ENCODE measurements around the gene CNPY1.

Gene CNPY1

DNA sequence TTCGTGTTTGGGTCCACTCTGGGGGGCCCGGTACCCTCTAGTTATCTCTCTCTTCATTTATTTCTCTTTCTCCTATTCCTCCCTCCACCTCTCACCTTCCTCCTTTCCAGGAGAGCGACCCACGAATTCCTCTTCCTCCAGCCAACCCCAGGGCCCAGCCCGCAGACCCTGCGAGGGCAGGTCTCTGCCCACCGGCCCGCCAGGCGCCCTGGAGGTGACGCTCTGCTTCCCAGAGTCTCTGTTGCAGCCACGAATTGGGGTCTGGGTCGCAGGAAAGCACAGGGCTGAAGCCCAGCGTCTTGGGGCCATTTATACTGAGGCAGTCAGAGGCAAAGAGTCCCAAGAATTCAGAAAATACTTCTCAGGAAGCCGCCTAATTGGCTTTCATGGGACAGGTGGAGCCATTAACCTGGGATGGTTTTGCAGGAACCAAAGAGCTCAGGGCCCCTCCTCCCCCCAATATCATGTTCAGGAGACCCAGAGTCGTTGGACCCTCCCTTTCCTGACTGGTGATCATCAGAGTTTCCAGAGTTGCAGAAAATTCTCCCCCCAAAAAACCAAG is 91.1 kb downstream of the CNPY1 start:
- H3K4me3 ChIP-seq (ENCODE audit: low read length in 2 of 2), result no peak overlapping the region
- no peak overlapping the region for H3K9ac ChIP-seq (ENCODE audit: low read depth in 1 of 2, low read length in 2 of 2)
- peaks cover 10% of the 10 kb centered on the region in 2 donors for H3K4me1 ChIP-seq (ENCODE audit: control insufficient read depth in 2 of 2, insufficient read depth in 2 of 2, low read length in 2 of 2)
- no peaks in the 10 kb centered on the region for H3K9me3 ChIP-seq (ENCODE audit: control insufficient read depth in 2 of 2, low read length in 2 of 2)
- H3K27ac ChIP-seq (ENCODE audit: low read depth in 2 of 2, low read length in 2 of 2), result no peak overlapping the region
- peaks cover 67 to 82% of the 10 kb centered on the region in 2 donors for H3K27me3 ChIP-seq (ENCODE audit: control insufficient read depth in 2 of 2, insufficient read depth in 2 of 2, low read length in 2 of 2)
- no peaks in the 10 kb centered on the region for H3K36me3 ChIP-seq (ENCODE audit: control insufficient read depth in 2 of 2, insufficient read depth in 2 of 2, low read length in 2 of 2)

- Histone ChIP-seq H3K4me3 (ENCODE audit: low read length in 2 of 2) (no peak overlapping the region), H3K27me3 (ENCODE audit: control insufficient read depth in 2 of 2, insufficient read depth in 2 of 2, low read length in 2 of 2) (peaks cover 60 to 80% of the 10 kb centered on the region in 2 donors), H3K4me1 (ENCODE audit: control insufficient read depth in 2 of 2, insufficient read depth in 2 of 2, low read length in 2 of 2) (peaks cover 10% of the 10 kb centered on the region in 2 donors), H3K9ac (ENCODE audit: low read depth in 1 of 2, low read length in 2 of 2) (no peak overlapping the region), H3K27ac (ENCODE audit: low read depth in 2 of 2, low read length in 2 of 2) (no peak overlapping the region), H3K9me3 (ENCODE audit: control insufficient read depth in 2 of 2, low read length in 2 of 2) (no peaks in the 10 kb centered on the region), H3K36me3 (ENCODE audit: control insufficient read depth in 2 of 2, insufficient read depth in 2 of 2, low read length in 2 of 2) (no peaks in the 10 kb centered on the region)
Measured at GRCh38 chr7:155454183-155455112, 91.9 kb downstream of the CNPY1 start.

- Histone ChIP-seq H3K36me3 (ENCODE audit: control insufficient read depth in 2 of 2, insufficient read depth in 2 of 2, low read length in 2 of 2) (no peaks in the 10 kb centered on the region), H3K27ac (ENCODE audit: low read depth in 2 of 2, low read length in 2 of 2) (no peak overlapping the region), H3K9ac (ENCODE audit: low read depth in 1 of 2, low read length in 2 of 2) (no peak overlapping the region), H3K4me3 (ENCODE audit: low read length in 2 of 2) (no peak overlapping the region), H3K27me3 (ENCODE audit: control insufficient read depth in 2 of 2, insufficient read depth in 2 of 2, low read length in 2 of 2) (peaks cover 60 to 73% of the 10 kb centered on the region in 2 donors), H3K9me3 (ENCODE audit: control insufficient read depth in 2 of 2, low read length in 2 of 2) (no peaks in the 10 kb centered on the region), H3K4me1 (ENCODE audit: control insufficient read depth in 2 of 2, insufficient read depth in 2 of 2, low read length in 2 of 2) (peaks cover 3 to 8% of the 10 kb centered on the region in 2 donors)
Measured at GRCh38 chr7:155453296-155454182, 92.8 kb downstream of the CNPY1 start.

DNA sequence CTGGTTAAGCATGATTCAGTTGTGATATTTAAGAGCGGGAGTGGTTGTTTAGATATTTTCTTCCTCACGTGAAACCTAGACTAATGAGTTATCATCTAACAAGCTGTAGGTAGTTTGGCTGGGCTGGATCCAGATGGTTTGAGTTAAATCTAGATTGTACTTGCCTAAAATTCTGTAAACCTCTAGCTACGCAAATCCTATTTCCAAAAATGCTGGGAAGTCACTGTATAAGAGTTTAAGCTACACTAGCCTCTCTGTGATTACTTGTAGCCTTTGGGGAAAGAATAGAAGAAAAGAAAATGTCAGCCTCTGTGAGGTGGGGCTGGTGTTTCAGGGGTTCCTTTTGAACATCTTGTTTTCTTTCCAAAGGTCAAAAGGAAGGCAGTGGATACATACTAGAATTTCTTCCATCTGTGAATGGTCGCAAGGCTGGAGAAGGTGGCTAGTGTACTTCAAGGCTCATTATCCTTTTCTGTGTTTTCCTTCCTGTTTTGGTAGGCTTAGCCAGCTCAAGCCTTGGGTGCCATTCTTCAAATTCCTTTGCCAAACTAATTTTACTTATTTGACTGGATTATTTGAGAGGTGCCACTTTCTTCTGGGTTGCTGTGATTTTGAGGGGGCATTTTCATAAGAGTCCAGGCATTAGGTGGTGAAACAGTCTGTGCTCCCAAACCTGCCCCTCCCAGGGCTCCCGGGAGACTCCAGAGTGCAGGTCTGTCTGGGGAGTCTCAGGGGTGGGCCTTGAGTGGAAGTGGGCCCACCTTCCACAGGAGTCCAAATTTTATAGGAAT is 93.7 kb downstream of the CNPY1 start:
- Histone ChIP-seq H3K4me3 (ENCODE audit: low read length in 2 of 2) (no peak overlapping the region), H3K27ac (ENCODE audit: low read depth in 2 of 2, low read length in 2 of 2) (no peak overlapping the region), H3K9ac (ENCODE audit: low read depth in 1 of 2, low read length in 2 of 2) (no peak overlapping the region), H3K9me3 (ENCODE audit: control insufficient read depth in 2 of 2, low read length in 2 of 2) (no peaks in the 10 kb centered on the region), H3K36me3 (ENCODE audit: control insufficient read depth in 2 of 2, insufficient read depth in 2 of 2, low read length in 2 of 2) (no peaks in the 10 kb centered on the region), H3K27me3 (ENCODE audit: control insufficient read depth in 2 of 2, insufficient read depth in 2 of 2, low read length in 2 of 2) (peaks cover 68 to 80% of the 10 kb centered on the region in 2 donors), H3K4me1 (ENCODE audit: control insufficient read depth in 2 of 2, insufficient read depth in 2 of 2, low read length in 2 of 2) (peaks cover 3 to 4% of the 10 kb centered on the region in 2 donors)

- peaks cover 67 to 81% of the 10 kb centered on the region in 2 donors for H3K27me3 ChIP-seq (ENCODE audit: control insufficient read depth in 2 of 2, insufficient read depth in 2 of 2, low read length in 2 of 2)
- H3K9ac ChIP-seq (ENCODE audit: low read depth in 1 of 2, low read length in 2 of 2), result no peak overlapping the region
- H3K27ac ChIP-seq (ENCODE audit: low read depth in 2 of 2, low read length in 2 of 2), result no peak overlapping the region
- H3K4me1 ChIP-seq (ENCODE audit: control insufficient read depth in 2 of 2, insufficient read depth in 2 of 2, low read length in 2 of 2), result peaks cover 1 to 2% of the 10 kb centered on the region in 2 donors
- no peaks in the 10 kb centered on the region for H3K36me3 ChIP-seq (ENCODE audit: control insufficient read depth in 2 of 2, insufficient read depth in 2 of 2, low read length in 2 of 2)
- H3K9me3 ChIP-seq (ENCODE audit: control insufficient read depth in 2 of 2, low read length in 2 of 2), result no peaks in the 10 kb centered on the region
- H3K4me3 ChIP-seq (ENCODE audit: low read length in 2 of 2), result no peak overlapping the region
Measured at GRCh38 chr7:155451840-155452239, 94.5 kb downstream of the CNPY1 start.

Measured in mucosa of rectum (tissue), 2 donors.